Measurements from ENCODE around the gene MAFB. TPM values are rescaled to one million over a fixed set of nuclear protein-coding genes. Genes with fewer than 3 reads are reported as not detected.
"Not testable (repeated sequence)": the region's sequence is repeated elsewhere in the genome, so short reads cannot be mapped to it uniquely, and the experiment has no call there.

MAFB gene
- total RNA-seq, result 10 to 100 TPM in 3 of 8 experiments, 1 to 10 TPM in 5; 4.1 to 25.2 (median 8.3) TPM

- Histone ChIP-seq H3K27ac (peak within 1 kb of the TSS; percentile 61 to 78), H3K4me1 (replicated peaks in 1 of 2) (no peaks in the 10 kb centered on the region), H3K4me3 (peak within 1 kb of the TSS; percentile 39 to 54 (median 49))
- 0% methylated on average over 2 of the region's 85 CpGs; no CpG with 5 or more reads in 9 of the 10 experiments for WGBS, 10 experiments
- in situ Hi-C loops (cut with MboI; ENCODE audit: low pct_unique_long_range_greater_than_20kb in 2 of 9, low sequenced_read_pairs in 9 of 9, unreplicated experiment in 9 of 9), result loop anchor here in 8 of 9 experiments (25.0 kb wide), 5 partner anchors 427 to 1577 kb away; no protein-coding TSS in a partner anchor
- peak; percentile 65 to 85 (median 82) for ATAC-seq (replicated peaks in 6 of 8)
Measured at GRCh38 chr20:40689100-40689942, at the start of gene MAFB. MAFB (minus strand) TSS chr20:40689236; CDS start chr20:40688850, 386 bp downstream.

GRCh38 chr20:40736468-40736867, 47.4 kb upstream of the MAFB start:
- in situ Hi-C loops (cut with MboI; ENCODE audit: low pct_unique_long_range_greater_than_20kb in 2 of 9, low sequenced_read_pairs in 9 of 9, unreplicated experiment in 9 of 9); H3K27ac ChIP-seq; ATAC-seq (replicated peaks in 6 of 8); H3K4me3 ChIP-seq: not testable (repeated sequence)
- WGBS, 10 experiments, result 66 to 86% (median 68%) methylated on average over 1 to 4 of the region's 4 CpGs; no CpG with 5 or more reads in 5 of the 10 experiments
- H3K4me1 ChIP-seq (replicated peaks in 1 of 2), result peaks cover 3 to 13% of the 10 kb centered on the region in 2 donors

GRCh38 chr20:40728996-40729395, 40.0 kb upstream of the MAFB start:
- 0 to 93% (median 65%) methylated on average over 1 to 2 of the region's 2 CpGs for WGBS, 10 experiments
- in situ Hi-C loops (cut with MboI; ENCODE audit: low pct_unique_long_range_greater_than_20kb in 2 of 9, low sequenced_read_pairs in 9 of 9, unreplicated experiment in 9 of 9), result no loop called here

GRCh38 chr20:40728470-40728869, 39.4 kb upstream of the MAFB start:
- ATAC-seq (replicated peaks in 6 of 8), result no peak
- Histone ChIP-seq H3K4me1 (replicated peaks in 1 of 2) (no peaks in the 10 kb centered on the region), H3K27ac (no peak overlapping the region), H3K4me3 (no peak overlapping the region)
- WGBS, 10 experiments, result 0 to 80% (median 50%) methylated on average over 1 of the region's 1 CpG; no CpG with 5 or more reads in 4 of the 10 experiments
- in situ Hi-C loops (cut with MboI; ENCODE audit: low pct_unique_long_range_greater_than_20kb in 2 of 9, low sequenced_read_pairs in 9 of 9, unreplicated experiment in 9 of 9), result no loop called here

More at GRCh38 chr20:40728996-40729395, 40.0 kb upstream of the MAFB start:
- ATAC-seq (replicated peaks in 6 of 8), result no peak
- Histone ChIP-seq H3K4me3 (no peak overlapping the region), H3K27ac (no peak overlapping the region), H3K4me1 (replicated peaks in 1 of 2) (no peaks in the 10 kb centered on the region)

GRCh38 chr20:40727960-40728359, 38.9 kb upstream of the MAFB start:
- Histone ChIP-seq H3K4me1 (replicated peaks in 1 of 2) (no peaks in the 10 kb centered on the region), H3K27ac (no peak overlapping the region), H3K4me3 (no peak overlapping the region)
- no peak for ATAC-seq (replicated peaks in 6 of 8)
- in situ Hi-C loops (cut with MboI; ENCODE audit: low pct_unique_long_range_greater_than_20kb in 2 of 9, low sequenced_read_pairs in 9 of 9, unreplicated experiment in 9 of 9), result no loop called here

- peak in 3 of 8 experiments; percentile 45 to 80 (median 54) for ATAC-seq (replicated peaks in 6 of 8)
- in situ Hi-C loops (cut with MboI; ENCODE audit: low pct_unique_long_range_greater_than_20kb in 2 of 9, low sequenced_read_pairs in 9 of 9, unreplicated experiment in 9 of 9), result no loop called here
- Histone ChIP-seq H3K27ac (no peak overlapping the region), H3K4me3 (no peak overlapping the region), H3K4me1 (replicated peaks in 1 of 2) (no peaks in the 10 kb centered on the region)
- 0 to 88% (median 64%) methylated on average over 1 to 3 of the region's 3 CpGs; no CpG with 5 or more reads in 2 of the 10 experiments for WGBS, 10 experiments
Measured at GRCh38 chr20:40726776-40727175, 37.7 kb upstream of the MAFB start.

GRCh38 chr20:40724566-40724965, 35.5 kb upstream of the MAFB start:
- in situ Hi-C loops (cut with MboI; ENCODE audit: low pct_unique_long_range_greater_than_20kb in 2 of 9, low sequenced_read_pairs in 9 of 9, unreplicated experiment in 9 of 9), result loop anchor here in 2 of 9 experiments (25.0 kb wide), 1 partner anchor 213 kb away; no protein-coding TSS in a partner anchor
- Histone ChIP-seq H3K27ac (no peak overlapping the region), H3K4me3 (no peak overlapping the region), H3K4me1 (replicated peaks in 1 of 2) (no peaks in the 10 kb centered on the region)
- no peak for ATAC-seq (replicated peaks in 6 of 8)
- WGBS, 10 experiments, result 65 to 95% (median 80%) methylated on average over 2 to 6 of the region's 7 CpGs; no CpG with 5 or more reads in 3 of the 10 experiments

- no peak overlapping the region for H3K27ac ChIP-seq
- no peak overlapping the region for H3K4me3 ChIP-seq
- 67 to 100% (median 86%) methylated on average over 1 of the region's 1 CpG; no CpG with 5 or more reads in 5 of the 10 experiments for WGBS, 10 experiments
- no peak for ATAC-seq (replicated peaks in 6 of 8)
- in situ Hi-C loops (cut with MboI; ENCODE audit: low pct_unique_long_range_greater_than_20kb in 2 of 9, low sequenced_read_pairs in 9 of 9, unreplicated experiment in 9 of 9), result loop anchor here in 2 of 9 experiments (25.0 kb wide), 1 partner anchor 216 kb away; no protein-coding TSS in a partner anchor
- peaks cover 0 to 5% of the 10 kb centered on the region in 2 donors for H3K4me1 ChIP-seq (replicated peaks in 1 of 2)
Measured at GRCh38 chr20:40720826-40721225, 31.8 kb upstream of the MAFB start.

- Histone ChIP-seq H3K4me3 (no peak overlapping the region), H3K27ac (no peak overlapping the region), H3K4me1 (replicated peaks in 1 of 2) (peaks cover 1 to 5% of the 10 kb centered on the region in 2 donors)
- 0 to 87% (median 51%) methylated on average over 1 to 8 of the region's 8 CpGs; no CpG with 5 or more reads in 2 of the 10 experiments for WGBS, 10 experiments
- in situ Hi-C loops (cut with MboI; ENCODE audit: low pct_unique_long_range_greater_than_20kb in 2 of 9, low sequenced_read_pairs in 9 of 9, unreplicated experiment in 9 of 9), result loop anchor here in 2 of 9 experiments (25.0 kb wide), 1 partner anchor 217 kb away; no protein-coding TSS in a partner anchor
- ATAC-seq (replicated peaks in 6 of 8), result peak in 1 of 8 experiments; percentile 37
Measured at GRCh38 chr20:40720099-40720498, 31.1 kb upstream of the MAFB start.

- Histone ChIP-seq H3K4me1 (replicated peaks in 1 of 2) (peaks cover 5 to 8% of the 10 kb centered on the region in 2 donors), H3K4me3 (no peak overlapping the region), H3K27ac (no peak overlapping the region)
- 42 to 93% (median 70%) methylated on average over 3 to 8 of the region's 8 CpGs; no CpG with 5 or more reads in 2 of the 10 experiments for WGBS, 10 experiments
- ATAC-seq (replicated peaks in 6 of 8), result peak in 5 of 8 experiments; percentile 43 to 77 (median 65)
- in situ Hi-C loops (cut with MboI; ENCODE audit: low pct_unique_long_range_greater_than_20kb in 2 of 9, low sequenced_read_pairs in 9 of 9, unreplicated experiment in 9 of 9), result loop anchor here in 2 of 9 experiments (25.0 kb wide), 1 partner anchor 218 kb away; no protein-coding TSS in a partner anchor
Measured at GRCh38 chr20:40718982-40719729, 30.1 kb upstream of the MAFB start.

- H3K4me3 ChIP-seq, result no peak overlapping the region
- H3K27ac ChIP-seq, result no peak overlapping the region
- peaks cover 5 to 10% of the 10 kb centered on the region in 2 donors for H3K4me1 ChIP-seq (replicated peaks in 1 of 2)
- peak in 5 of 8 experiments; percentile 48 to 68 (median 60) for ATAC-seq (replicated peaks in 6 of 8)
- in situ Hi-C loops (cut with MboI; ENCODE audit: low pct_unique_long_range_greater_than_20kb in 2 of 9, low sequenced_read_pairs in 9 of 9, unreplicated experiment in 9 of 9), result loop anchor here in 2 of 9 experiments (25.0 kb wide), 1 partner anchor 219 kb away; no protein-coding TSS in a partner anchor
- WGBS, 10 experiments, result 67 to 90% (median 80%) methylated on average over 2 to 12 of the region's 12 CpGs
Measured at GRCh38 chr20:40718214-40718977, 29.4 kb upstream of the MAFB start.

GRCh38 chr20:40717343-40717865, 28.4 kb upstream of the MAFB start:
- peaks cover 8 to 10% of the 10 kb centered on the region in 2 donors for H3K4me1 ChIP-seq (replicated peaks in 1 of 2)
- 40 to 100% (median 55%) methylated on average over 1 to 5 of the region's 13 CpGs; no CpG with 5 or more reads in 4 of the 10 experiments for WGBS, 10 experiments
- no peak overlapping the region for H3K27ac ChIP-seq
- peak in 3 of 8 experiments; percentile 16 to 33 (median 24) for ATAC-seq (replicated peaks in 6 of 8)
- no peak overlapping the region for H3K4me3 ChIP-seq
- in situ Hi-C loops (cut with MboI; ENCODE audit: low pct_unique_long_range_greater_than_20kb in 2 of 9, low sequenced_read_pairs in 9 of 9, unreplicated experiment in 9 of 9), result loop anchor here in 2 of 9 experiments (25.0 kb wide), 1 partner anchor 220 kb away; no protein-coding TSS in a partner anchor
